MM.1S (cell line): ENCODE measurements around the gene LOXL4.

ENCODE experiments used
- CTCF ChIP-seq: fragments of 300-600 bp; sonication (generic); IDR thresholded peaks from 2 replicates; pipeline ENCODE4 v1.5.1; 2016; ENCODE audit warnings: antibody characterized with exemption, low read length, mixed read lengths
- EZH2 ChIP-seq: fragments of 300-600 bp; sonication (generic); optimal IDR thresholded peaks from 2 replicates; pipeline ENCODE3; 2017; ENCODE audit warnings: low read depth, mild to moderate bottlenecking, antibody characterized with exemption, low read length, mixed read lengths
- EZH2phosphoT487 ChIP-seq: fragments of 300-600 bp; sonication (generic); IDR thresholded peaks from 2 replicates; pipeline ENCODE4 v1.6.1; 2018; ENCODE audit warnings: antibody characterized with exemption, low read length

GRCh38 chr10:98248018-98248417 lies 20.0 kb downstream of the LOXL4 start:
- TF ChIP-seq CTCF (no peak), EZH2 (no peak), EZH2phosphoT487 (no peak)
